Diencephalon (tissue), 1 donor: ENCODE measurements around the gene WBP11. TPM values are rescaled to one million over a fixed set of nuclear protein-coding genes. Genes with fewer than 3 reads are reported as not detected.

Source experiments
- total RNA-seq: library from RNA; depleted of rRNA; stranded (reverse); fragments of >200 nt; gene quantifications from one replicate; pipeline ENCODE4 v1.2.3, GENCODE V29; 2014

The WBP11 gene
- total RNA-seq, result 28.4 TPM

GRCh38 chr12:14803011-14803829 is at the start of gene WBP11, which contains the start of gene C12orf60:
WBP11 (minus strand) TSS chr12:14803478; CDS start chr12:14801383, 2,095 bp downstream.
C12orf60 (plus strand) TSS chr12:14803670; CDS start chr12:14822936, 19,266 bp downstream.

GRCh38 chr12:14843425-14843887 is 40.2 kb upstream of the WBP11 start, which contains the start of gene ART4:
ART4 (minus strand) TSS chr12:14843526; CDS start chr12:14843113, 413 bp downstream.

GRCh38 chr12:14814014-14814413 is 10.7 kb upstream of the WBP11 start, which contains the start of gene SMCO3:
SMCO3 (minus strand) TSS chr12:14814182; CDS start chr12:14806680, 7,502 bp downstream.

Other genes with a start within 250 kb of the WBP11 start
- 3.2 TPM for gene PLBD1, start 235.6 kb downstream of the WBP11 start, total RNA-seq
- not detected for gene GUCY2C, start 106.9 kb downstream of the WBP11 start, total RNA-seq
- gene C12orf60, start 192 bp upstream of the WBP11 start, total RNA-seq, result 3.7 TPM
- gene SMCO3, start 10.7 kb upstream of the WBP11 start, total RNA-seq, result not detected
- 0.46 TPM for gene ART4, start 40.0 kb upstream of the WBP11 start, total RNA-seq
- gene MGP, start 82.4 kb upstream of the WBP11 start, total RNA-seq, result 3.0 TPM
- 0.46 TPM for gene ERP27, start 135.1 kb upstream of the WBP11 start, total RNA-seq
- gene ARHGDIB, start 158.1 kb upstream of the WBP11 start, total RNA-seq, result 19.4 TPM
- not detected for gene PDE6H, start 169.6 kb upstream of the WBP11 start, total RNA-seq